HEK293 (cell line): ENCODE measurements around the gene KCNMA1.

Source experiments
- CTCF ChIA-PET: fragments of 350-600 bp; formaldehyde crosslinking; extraction: SDS; loops from one replicate; lab custom pipeline; 2021; ENCODE audit warnings: antibody characterized with exemption; lab: Yijun Ruan, JAX
- POLR2A ChIA-PET: fragments of 300-600 bp; formaldehyde crosslinking; extraction: SDS; loops from one replicate; lab custom pipeline; 2020; ENCODE audit warnings: antibody characterized with exemption, inconsistent platforms; lab: Yijun Ruan, JAX
- H3K27ac ChIP-seq: fragments of 200-500 bp; sonication (Bioruptor generic); 2 replicates; pipeline ENCODE4 v1.5.1; 2014; ENCODE audit warnings: low read depth, low read length, control low read depth, inconsistent platforms; ENCODE audit errors: extremely low read depth
- H3K36me3 ChIP-seq, 2 experiments: fragments of 200-500 bp in 1 of 2; sonication (Bioruptor generic) in 1 of 2; 1 replicate in 1 of 2; 2 replicates in 1 of 2; pipeline ENCODE4 v1.5.1; 2014 to 2017; ENCODE audit warnings: inconsistent platforms in 2 of 2, low read length in 2 of 2; ENCODE audit not compliant: control insufficient read depth in 2 of 2, insufficient read depth in 1 of 2
- H3K4me1 ChIP-seq: fragments of 200-500 bp; sonication (Bioruptor generic); 2 replicates; pipeline ENCODE4 v1.5.1; 2014; ENCODE audit warnings: mild to moderate bottlenecking, low read length, inconsistent platforms; ENCODE audit not compliant: control insufficient read depth, insufficient read depth
- H3K4me3 ChIP-seq: 2 replicates; pipeline ENCODE4 v1.5.1; 2011; ENCODE audit warnings: low read depth, mild to moderate bottlenecking, control low read depth, low read length, moderate library complexity
- H3K9me3 ChIP-seq: fragments of 200-500 bp; sonication (Bioruptor generic); 2 replicates; pipeline ENCODE4 v1.5.1; 2014; ENCODE audit warnings: low read depth, low read length, inconsistent platforms; ENCODE audit not compliant: control insufficient read depth, insufficient read depth
- KLF17 ChIP-seq: fragments of 450-650 bp; formaldehyde crosslinking; IDR thresholded peaks from 2 replicates; pipeline ENCODE4 v1.5.1; 2016; ENCODE audit warnings: missing biosample characterization, missing genetic modification characterization
- PRDM1 ChIP-seq: fragments of 450-650 bp; formaldehyde crosslinking; IDR thresholded peaks from 2 replicates; pipeline ENCODE4; 2016; ENCODE audit warnings: missing biosample characterization, missing genetic modification characterization
- SCRT2 ChIP-seq: fragments of 450-650 bp; formaldehyde crosslinking; IDR thresholded peaks from 2 replicates; pipeline ENCODE4 v1.5.1; 2016; ENCODE audit warnings: missing biosample characterization, missing genetic modification characterization
- SP2 ChIP-seq: fragments of 450-650 bp; formaldehyde crosslinking; IDR thresholded peaks from 2 replicates; pipeline ENCODE4 v1.5.1; 2016; ENCODE audit warnings: missing biosample characterization, missing genetic modification characterization
- ZFP3 ChIP-seq: fragments of 450-650 bp; formaldehyde crosslinking; IDR thresholded peaks from 2 replicates; pipeline ENCODE4 v1.5.1; 2016; ENCODE audit warnings: low read depth, missing biosample characterization, missing genetic modification characterization
- ZFP69B ChIP-seq: fragments of 450-650 bp; formaldehyde crosslinking; IDR thresholded peaks from 2 replicates; pipeline ENCODE4 v1.5.1; 2016; ENCODE audit warnings: missing biosample characterization, missing genetic modification characterization
- ZNF138 ChIP-seq: fragments of 450-650 bp; formaldehyde crosslinking; IDR thresholded peaks from 2 replicates; pipeline ENCODE4 v1.5.1; 2016; ENCODE audit warnings: missing biosample characterization, missing genetic modification characterization, borderline replicate concordance
- ZNF157 ChIP-seq: fragments of 450-650 bp; formaldehyde crosslinking; IDR thresholded peaks from 2 replicates; pipeline ENCODE4 v1.5.1; 2016; ENCODE audit warnings: missing biosample characterization, missing genetic modification characterization
- ZNF2 ChIP-seq: fragments of 450-650 bp; formaldehyde crosslinking; IDR thresholded peaks from 2 replicates; pipeline ENCODE4 v1.5.1; 2016; ENCODE audit warnings: missing biosample characterization, missing genetic modification characterization
- ZNF223 ChIP-seq: fragments of 450-650 bp; formaldehyde crosslinking; IDR thresholded peaks from 2 replicates; pipeline ENCODE4 v1.5.1; 2016; ENCODE audit warnings: missing biosample characterization, missing genetic modification characterization
- ZNF23 ChIP-seq: fragments of 450-650 bp; formaldehyde crosslinking; IDR thresholded peaks from 2 replicates; pipeline ENCODE4 v1.5.1; 2016; ENCODE audit warnings: missing biosample characterization, missing genetic modification characterization, borderline replicate concordance
- ZNF24 ChIP-seq: fragments of 450-650 bp; formaldehyde crosslinking; IDR thresholded peaks from 2 replicates; pipeline ENCODE4 v1.5.1; 2016; ENCODE audit warnings: missing biosample characterization, missing genetic modification characterization
- ZNF26 ChIP-seq: fragments of 450-650 bp; formaldehyde crosslinking; IDR thresholded peaks from 2 replicates; pipeline ENCODE4 v1.5.1; 2016; ENCODE audit warnings: missing biosample characterization, missing genetic modification characterization
- ZNF302 ChIP-seq: fragments of 450-650 bp; formaldehyde crosslinking; IDR thresholded peaks from 2 replicates; pipeline ENCODE4 v1.5.1; 2016; ENCODE audit warnings: missing biosample characterization, missing genetic modification characterization, low read depth
- ZNF311 ChIP-seq: fragments of 450-650 bp; formaldehyde crosslinking; IDR thresholded peaks from 2 replicates; pipeline ENCODE4 v1.5.1; 2017; ENCODE audit warnings: missing biosample characterization, missing genetic modification characterization, borderline replicate concordance
- ZNF37A ChIP-seq: fragments of 450-650 bp; IDR thresholded peaks from 2 replicates; pipeline ENCODE4 v1.5.1; 2018; ENCODE audit warnings: missing biosample characterization, missing genetic modification characterization
- ZNF529 ChIP-seq: fragments of 450-650 bp; formaldehyde crosslinking; IDR thresholded peaks from 2 replicates; pipeline ENCODE4 v1.5.1; 2017; ENCODE audit warnings: missing genetic modification characterization, missing biosample characterization; ENCODE audit not compliant: insufficient replicate concordance
- ZNF585B ChIP-seq: fragments of 450-650 bp; formaldehyde crosslinking; IDR thresholded peaks from 2 replicates; pipeline ENCODE4 v1.5.1; 2016; ENCODE audit warnings: missing biosample characterization, missing genetic modification characterization
- ZNF610 ChIP-seq: fragments of 450-650 bp; formaldehyde crosslinking; IDR thresholded peaks from 2 replicates; pipeline ENCODE4 v1.5.1; 2016; ENCODE audit warnings: missing biosample characterization, missing genetic modification characterization, borderline replicate concordance
- ZNF623 ChIP-seq: fragments of 450-650 bp; formaldehyde crosslinking; IDR thresholded peaks from 2 replicates; pipeline ENCODE4 v1.5.1; 2016; ENCODE audit warnings: missing biosample characterization, missing genetic modification characterization
- ZNF670 ChIP-seq: fragments of 450-650 bp; formaldehyde crosslinking; IDR thresholded peaks from 2 replicates; pipeline ENCODE4 v1.5.1; 2016; ENCODE audit warnings: missing biosample characterization, missing genetic modification characterization, low read depth
- ZNF747 ChIP-seq: fragments of 450-650 bp; formaldehyde crosslinking; IDR thresholded peaks from 2 replicates; pipeline ENCODE4 v1.5.1; 2016; ENCODE audit warnings: missing biosample characterization, missing genetic modification characterization
- ZNF843 ChIP-seq: fragments of 450-650 bp; formaldehyde crosslinking; IDR thresholded peaks from 2 replicates; pipeline ENCODE4 v1.5.1; 2016; ENCODE audit warnings: missing biosample characterization, missing genetic modification characterization
- ZSCAN23 ChIP-seq: fragments of 450-650 bp; formaldehyde crosslinking; IDR thresholded peaks from 2 replicates; pipeline ENCODE4 v1.5.1; 2016; ENCODE audit warnings: missing biosample characterization, missing genetic modification characterization
- ZSCAN4 ChIP-seq: fragments of 450-650 bp; formaldehyde crosslinking; IDR thresholded peaks from 2 replicates; pipeline ENCODE4 v1.5.1; 2017; ENCODE audit warnings: missing biosample characterization, missing genetic modification characterization
- ZXDB ChIP-seq: fragments of 450-650 bp; formaldehyde crosslinking; IDR thresholded peaks from 2 replicates; pipeline ENCODE4 v1.5.1; 2016; ENCODE audit warnings: missing biosample characterization, missing genetic modification characterization
- TF ChIP-seq, protein P1 (sequence below): fragments of 450-650 bp; formaldehyde crosslinking; optimal IDR thresholded peaks from 2 replicates; pipeline ENCODE3; 2016; ENCODE audit warnings: missing biosample characterization, mild to moderate bottlenecking, missing genetic modification characterization

Gene KCNMA1

GRCh38 chr10:77509391-77509790 lies 128.2 kb downstream of the KCNMA1 start:
- TF ChIP-seq SP2 (tag by site-specific recombination) (no peak), ZNF24 (tag by site-specific recombination) (no peak), ZNF610 (tag by site-specific recombination) (no peak), KLF17 (tag by site-specific recombination) (no peak), SCRT2 (tag by site-specific recombination) (no peak), ZNF37A (tag by site-specific recombination) (no peak), ZNF747 (tag by site-specific recombination) (no peak), ZSCAN23 (tag by site-specific recombination) (no peak)
- TF ChIP-seq, all 188 proteins: peak for 0
- Histone ChIP-seq H3K4me3 (no peak overlapping the region), H3K4me1 (no peaks in the 10 kb centered on the region; the same call in 1 of the 2 replicates), H3K9me3 (no peaks in the 10 kb centered on the region), H3K27ac (no peak overlapping the region), H3K36me3 (no peaks in the 10 kb centered on the region)
- POLR2A ChIA-PET, result no interaction called here
- CTCF ChIA-PET, result no interaction called here

GRCh38 chr10:77507291-77507880 lies 130.2 kb downstream of the KCNMA1 start:
- H3K4me1 ChIP-seq, result no peaks in the 10 kb centered on the region; the same call in 1 of the 2 replicates
- POLR2A ChIA-PET, result interaction anchor here (0.6 kb wide), 1 partner anchor 9 kb away, joined by 3 read pairs; no protein-coding TSS in a partner anchor
- CTCF ChIA-PET, result interaction anchor here (0.8 to 2.2 kb wide), 2 partner anchors 79 to 341 kb away, joined by 3 to 5 read pairs; no protein-coding TSS in a partner anchor
- no peak overlapping the region for H3K4me3 ChIP-seq
- 0 out of 2 replicates have a peak, but pooled peaks have one; percentile 11 for TF ChIP-seq PRDM1
- TF ChIP-seq ZNF23 (tag by site-specific recombination), result no peak
- no peak for TF ChIP-seq ZNF302 (tag by site-specific recombination)
- no peak for TF ChIP-seq ZNF2 (tag by site-specific recombination)
- no peak overlapping the region for H3K27ac ChIP-seq
- H3K9me3 ChIP-seq, result no peaks in the 10 kb centered on the region
- no peaks in the 10 kb centered on the region for H3K36me3 ChIP-seq

- no peak overlapping the region for H3K27ac ChIP-seq
- peak; percentile 75 for TF ChIP-seq ZSCAN4 (tag by site-specific recombination)
- no peak for TF ChIP-seq ZNF223
- 0 out of 2 replicates have a peak, but pooled peaks have one; percentile 16 for TF ChIP-seq ZNF670
- TF ChIP-seq ZNF585B (tag by site-specific recombination), result no peak
- peak; percentile 26; the same call in 1 of the 2 replicates for TF ChIP-seq ZNF26 (tag by site-specific recombination)
- TF ChIP-seq ZXDB, result no peak
- no peak for TF ChIP-seq ZNF529 (tag by site-specific recombination)
- TF ChIP-seq ZNF623 (tag by site-specific recombination), result no peak
- TF ChIP-seq ZNF843, result no peak
- TF ChIP-seq ZFP3 (tag by site-specific recombination), result no peak
- no peak for TF ChIP-seq ZFP69B (tag by site-specific recombination)
- TF ChIP-seq, protein P1, sequence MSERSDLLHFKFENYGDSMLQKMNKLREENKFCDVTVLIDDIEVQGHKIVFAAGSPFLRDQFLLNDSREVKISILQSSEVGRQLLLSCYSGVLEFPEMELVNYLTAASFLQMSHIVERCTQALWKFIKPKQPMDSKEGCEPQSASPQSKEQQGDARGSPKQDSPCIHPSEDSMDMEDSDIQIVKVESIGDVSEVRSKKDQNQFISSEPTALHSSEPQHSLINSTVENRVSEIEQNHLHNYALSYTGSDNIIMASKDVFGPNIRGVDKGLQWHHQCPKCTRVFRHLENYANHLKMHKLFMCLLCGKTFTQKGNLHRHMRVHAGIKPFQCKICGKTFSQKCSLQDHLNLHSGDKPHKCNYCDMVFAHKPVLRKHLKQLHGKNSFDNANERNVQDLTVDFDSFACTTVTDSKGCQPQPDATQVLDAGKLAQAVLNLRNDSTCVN, result no peak
- 0 out of 2 replicates have a peak, but pooled peaks have one; percentile 77 for TF ChIP-seq ZNF311 (tag by site-specific recombination)
- TF ChIP-seq ZNF157 (tag by site-specific recombination), result 0 out of 2 replicates have a peak, but pooled peaks have one; percentile 35
- no peak for TF ChIP-seq ZNF138 (tag by site-specific recombination)
Observed at GRCh38 chr10:77506517-77507200, 130.9 kb downstream of the KCNMA1 start.

More at GRCh38 chr10:77506517-77507200, 130.9 kb downstream of the KCNMA1 start:
- H3K36me3 ChIP-seq, result no peaks in the 10 kb centered on the region
- H3K9me3 ChIP-seq, result no peaks in the 10 kb centered on the region
- no peaks in the 10 kb centered on the region; the same call in 1 of the 2 replicates for H3K4me1 ChIP-seq
- no peak overlapping the region for H3K4me3 ChIP-seq
- CTCF ChIA-PET, result interaction anchor here (0.6 to 2.2 kb wide), 6 partner anchors 10 to 341 kb away, joined by 3 to 5 read pairs (median 4); no protein-coding TSS in a partner anchor
- POLR2A ChIA-PET, result interaction anchor here (0.6 kb wide), 1 partner anchor 9 kb away, joined by 3 read pairs; no protein-coding TSS in a partner anchor
